ENCODE measurements around the gene GPR108.

DNA sequence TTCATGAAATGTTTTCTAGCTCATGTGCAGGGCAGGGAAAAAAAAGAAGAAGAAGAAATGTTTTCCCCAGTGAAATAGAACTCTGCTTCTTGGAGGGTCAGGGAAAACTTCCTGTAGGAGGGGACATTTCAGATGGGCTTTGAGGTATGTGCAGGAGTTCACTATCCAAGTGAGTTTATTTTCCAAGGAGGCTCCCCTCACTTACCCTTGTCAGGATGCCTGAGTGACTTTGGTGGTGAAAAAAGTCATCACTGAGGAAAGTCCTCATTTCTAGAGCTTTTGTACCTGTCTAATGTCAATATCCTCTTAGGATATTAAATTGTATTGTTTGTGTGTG lies 16.3 kb downstream of the GPR108 start:
- TF ChIP-seq, protein P1, sequence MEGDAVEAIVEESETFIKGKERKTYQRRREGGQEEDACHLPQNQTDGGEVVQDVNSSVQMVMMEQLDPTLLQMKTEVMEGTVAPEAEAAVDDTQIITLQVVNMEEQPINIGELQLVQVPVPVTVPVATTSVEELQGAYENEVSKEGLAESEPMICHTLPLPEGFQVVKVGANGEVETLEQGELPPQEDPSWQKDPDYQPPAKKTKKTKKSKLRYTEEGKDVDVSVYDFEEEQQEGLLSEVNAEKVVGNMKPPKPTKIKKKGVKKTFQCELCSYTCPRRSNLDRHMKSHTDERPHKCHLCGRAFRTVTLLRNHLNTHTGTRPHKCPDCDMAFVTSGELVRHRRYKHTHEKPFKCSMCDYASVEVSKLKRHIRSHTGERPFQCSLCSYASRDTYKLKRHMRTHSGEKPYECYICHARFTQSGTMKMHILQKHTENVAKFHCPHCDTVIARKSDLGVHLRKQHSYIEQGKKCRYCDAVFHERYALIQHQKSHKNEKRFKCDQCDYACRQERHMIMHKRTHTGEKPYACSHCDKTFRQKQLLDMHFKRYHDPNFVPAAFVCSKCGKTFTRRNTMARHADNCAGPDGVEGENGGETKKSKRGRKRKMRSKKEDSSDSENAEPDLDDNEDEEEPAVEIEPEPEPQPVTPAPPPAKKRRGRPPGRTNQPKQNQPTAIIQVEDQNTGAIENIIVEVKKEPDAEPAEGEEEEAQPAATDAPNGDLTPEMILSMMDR (IDR thresholded peaks at IDR 0.05), result no peak
- no peak for TF ChIP-seq POLR2A (IDR thresholded peaks at IDR 0.05)

All from adrenal gland (tissue), 5 donors.